Esophagus muscularis mucosa (tissue), 4 donors: ENCODE measurements around the gene EFNA4. TPM values are rescaled to one million over a fixed set of nuclear protein-coding genes. Genes with fewer than 3 reads are reported as not detected.

Experiments
- DNase-seq: peaks from one replicate; pipeline ENCODE4 v3.0.0-alpha.2; 2017; ENCODE audit errors: extremely low spot score
- H3K27ac ChIP-seq, 4 donors: fragments of 200-600 bp; sonication (generic); replicated peaks in 1 of 4; 1 replicate in 3 of 4; 2 replicates in 1 of 4; pipeline ENCODE4 v1.5.1; 2016 to 2019; ENCODE audit warnings: mild to moderate bottlenecking in 1 of 4
- H3K27me3 ChIP-seq, 4 donors: fragments of 200-600 bp; sonication (generic); one replicate each; pipeline versions ENCODE4 v1.5.1 to v1.6.0; 2016 to 2019
- H3K36me3 ChIP-seq, 4 donors: fragments of 200-600 bp; sonication (generic); one replicate each; pipeline ENCODE4 v1.5.1; 2016 to 2019
- H3K4me1 ChIP-seq, 4 donors: fragments of 200-600 bp; sonication (generic); one replicate each; pipeline ENCODE4 v1.5.1; 2016 to 2019
- H3K4me3 ChIP-seq, 4 donors: fragments of 200-600 bp; sonication (generic); 1 replicate in 2 of 4; 2 replicates in 2 of 4; pipeline ENCODE4 v1.5.1; 2016 to 2019; ENCODE audit warnings: mild to moderate bottlenecking in 4 of 4, moderate library complexity in 1 of 4
- H3K9me3 ChIP-seq, 4 donors: fragments of 200-600 bp; sonication (generic); 1 replicate in 3 of 4; 2 replicates in 1 of 4; pipeline ENCODE4 v1.5.1; 2016 to 2019
- EP300 ChIP-seq: sonication (generic); formaldehyde crosslinking; IDR thresholded peaks from one replicate; pipeline ENCODE4 v1.6.1; 2017; ENCODE audit warnings: antibody characterized with exemption
- POLR2A ChIP-seq: fragments of 450-650 bp; IDR thresholded peaks from one replicate; pipeline ENCODE4 v1.6.1; 2017; ENCODE audit warnings: antibody characterized with exemption, moderate library complexity, mild to moderate bottlenecking, low read depth
- POLR2AphosphoS5 ChIP-seq, 2 donors: sonication (generic); formaldehyde crosslinking; IDR thresholded peaks; one replicate each; pipeline ENCODE4 v1.6.1; 2017; ENCODE audit warnings: antibody characterized with exemption in 2 of 2
- WGBS: methylation state at CpG from one replicate; pipeline ENCODE4 v1.1.5; 2018; 5-methylcytosine and 5-hydroxymethylcytosine counted together
- intact Hi-C: fragments of 100-400 bp; cut with DNase I; formaldehyde crosslinking; loops from one replicate; pipeline ENCODE4 v1.15.1; 2023
- total RNA-seq, 4 donors: library from RNA; depleted of rRNA; stranded (reverse); fragments of >200 nt; gene quantifications; one replicate each; pipeline versions ENCODE4 v1.1.0 to v1.2.1, GENCODE V29; 2016
- TF ChIP-seq, protein P1 (sequence below), 3 experiments: fragments of 200-600 bp in 2 of 3; fragments of 450-650 bp in 1 of 3; sonication (generic) in 2 of 3; IDR thresholded peaks; one replicate each; pipeline ENCODE4 v1.5.1; 2017 to 2019; ENCODE audit warnings: antibody characterized with exemption in 3 of 3, mild to moderate bottlenecking in 2 of 3, moderate library complexity in 1 of 3

Gene EFNA4
- total RNA-seq, 4 donors from 2014 or later, result 0.83 to 4.5 (median 3.2) TPM

- no peak overlapping the region for H3K4me3 ChIP-seq
- H3K4me1 ChIP-seq, result peaks cover 0 to 14% (median 9%) of the 10 kb centered on the region in 4 donors
- H3K36me3 ChIP-seq, result no peaks in the 10 kb centered on the region
- TF ChIP-seq POLR2AphosphoS5 (IDR thresholded peaks at IDR 0.05) (no peak), EP300 (no peak), POLR2A (no peak)
- TF ChIP-seq, protein P1, sequence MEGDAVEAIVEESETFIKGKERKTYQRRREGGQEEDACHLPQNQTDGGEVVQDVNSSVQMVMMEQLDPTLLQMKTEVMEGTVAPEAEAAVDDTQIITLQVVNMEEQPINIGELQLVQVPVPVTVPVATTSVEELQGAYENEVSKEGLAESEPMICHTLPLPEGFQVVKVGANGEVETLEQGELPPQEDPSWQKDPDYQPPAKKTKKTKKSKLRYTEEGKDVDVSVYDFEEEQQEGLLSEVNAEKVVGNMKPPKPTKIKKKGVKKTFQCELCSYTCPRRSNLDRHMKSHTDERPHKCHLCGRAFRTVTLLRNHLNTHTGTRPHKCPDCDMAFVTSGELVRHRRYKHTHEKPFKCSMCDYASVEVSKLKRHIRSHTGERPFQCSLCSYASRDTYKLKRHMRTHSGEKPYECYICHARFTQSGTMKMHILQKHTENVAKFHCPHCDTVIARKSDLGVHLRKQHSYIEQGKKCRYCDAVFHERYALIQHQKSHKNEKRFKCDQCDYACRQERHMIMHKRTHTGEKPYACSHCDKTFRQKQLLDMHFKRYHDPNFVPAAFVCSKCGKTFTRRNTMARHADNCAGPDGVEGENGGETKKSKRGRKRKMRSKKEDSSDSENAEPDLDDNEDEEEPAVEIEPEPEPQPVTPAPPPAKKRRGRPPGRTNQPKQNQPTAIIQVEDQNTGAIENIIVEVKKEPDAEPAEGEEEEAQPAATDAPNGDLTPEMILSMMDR (IDR thresholded peaks at IDR 0.05), result no peak
- H3K27ac ChIP-seq, result no peak overlapping the region
- no peaks in the 10 kb centered on the region for H3K9me3 ChIP-seq
- intact Hi-C loops, result no loop called here
- no peaks in the 10 kb centered on the region for H3K27me3 ChIP-seq
- DNase-seq, result no peak
- 71% methylated on average over 5 of the region's 5 CpGs for WGBS
Observed at GRCh38 chr1:155108296-155108695, 44.8 kb downstream of the EFNA4 start.

DNA sequence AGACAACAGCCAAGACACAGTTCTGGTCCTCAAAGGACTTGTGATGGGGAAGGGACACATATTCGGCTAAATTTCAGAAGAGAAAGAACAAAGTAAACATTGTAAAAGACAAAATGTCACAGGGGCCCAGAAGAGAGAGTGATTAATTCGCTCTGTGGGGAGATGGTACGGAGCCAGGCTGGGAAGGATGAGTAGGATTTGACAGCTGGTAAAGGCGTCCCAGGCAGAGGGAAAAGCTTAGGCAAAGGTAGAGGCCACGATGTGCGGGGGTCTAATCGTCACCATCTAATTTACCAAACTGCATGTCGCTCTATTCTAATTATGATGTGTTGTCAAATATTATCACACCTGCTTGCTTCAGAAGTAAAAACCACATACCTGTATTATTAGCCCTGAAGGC, 46.8 kb downstream of the EFNA4 start:
- peaks cover 0 to 6% (median 3%) of the 10 kb centered on the region in 4 donors for H3K4me1 ChIP-seq
- no peak overlapping the region for H3K4me3 ChIP-seq
- no peak overlapping the region for H3K27ac ChIP-seq
- DNase-seq, result no peak
- no peaks in the 10 kb centered on the region for H3K36me3 ChIP-seq
- WGBS, result 82% methylated on average over 8 of the region's 8 CpGs
- TF ChIP-seq POLR2AphosphoS5 (IDR thresholded peaks at IDR 0.05) (no peak), POLR2A (no peak), EP300 (no peak)
- TF ChIP-seq, protein P1 (IDR thresholded peaks at IDR 0.05), result no peak
- intact Hi-C loops, result no loop called here
- no peaks in the 10 kb centered on the region for H3K9me3 ChIP-seq
- H3K27me3 ChIP-seq, result no peaks in the 10 kb centered on the region

DNA sequence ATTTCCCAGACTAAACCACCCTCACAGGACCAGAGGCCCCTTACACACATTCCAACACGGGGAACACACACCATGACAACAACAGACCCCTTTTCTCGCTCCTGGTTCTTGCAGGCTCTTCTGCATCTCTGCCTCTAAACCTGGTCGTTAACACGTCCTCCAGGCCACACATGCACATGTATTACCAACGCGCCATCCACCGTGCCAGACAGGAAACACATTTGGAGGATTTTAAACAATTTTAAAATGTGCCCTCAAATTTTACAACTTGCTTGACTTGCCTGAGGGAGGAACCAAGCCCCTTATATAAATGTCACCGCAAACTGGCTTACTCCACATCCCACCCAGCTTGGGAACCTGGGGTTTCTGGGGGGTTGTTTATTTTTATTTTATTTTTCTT, 47.3 kb downstream of the EFNA4 start:
- Histone ChIP-seq H3K36me3 (no peaks in the 10 kb centered on the region), H3K9me3 (no peaks in the 10 kb centered on the region), H3K27me3 (no peaks in the 10 kb centered on the region), H3K4me1 (peaks cover 0 to 2% (median under 1%) of the 10 kb centered on the region in 4 donors), H3K27ac (no peak overlapping the region), H3K4me3 (no peak overlapping the region)
- intact Hi-C loops, result no loop called here
- DNase-seq, result no peak
- WGBS, result 67% methylated on average over 8 of the region's 8 CpGs
- TF ChIP-seq POLR2A, result no peak
- no peak for TF ChIP-seq POLR2AphosphoS5 (IDR thresholded peaks at IDR 0.05)
- TF ChIP-seq EP300, result no peak
- TF ChIP-seq, protein P1 (IDR thresholded peaks at IDR 0.05), result no peak

- Histone ChIP-seq H3K27me3 (peaks cover 0 to 10% (median 0%) of the 10 kb centered on the region in 4 donors), H3K4me1 (no peaks in the 10 kb centered on the region), H3K4me3 (no peak overlapping the region), H3K36me3 (no peaks in the 10 kb centered on the region), H3K9me3 (no peaks in the 10 kb centered on the region), H3K27ac (no peak overlapping the region)
- WGBS, result 73% methylated on average over 5 of the region's 5 CpGs
- no peak for DNase-seq
- intact Hi-C loops, result no loop called here
- TF ChIP-seq EP300 (no peak), POLR2A (no peak), POLR2AphosphoS5 (IDR thresholded peaks at IDR 0.05) (no peak)
- TF ChIP-seq, protein P1 (IDR thresholded peaks at IDR 0.05), result no peak
Observed at GRCh38 chr1:155113450-155113980, 50.0 kb downstream of the EFNA4 start.
